KMS-11 (cell line): ENCODE data around the gene ILK.
A peak's percentile ranks its signal among the peaks of the same experiment; 100 is the strongest.

Experiments
- H2AFZ ChIP-seq: fragments of 200-600 bp; sonication (generic); 2 replicates; pipeline ENCODE4 v1.6.1; 2016; ENCODE audit warnings: antibody characterized with exemption, mixed run types, low read depth
- H3K27ac ChIP-seq: fragments of 200-600 bp; sonication (generic); 2 replicates; pipeline ENCODE4 v1.6.1; 2016; ENCODE audit warnings: mild to moderate bottlenecking, mixed run types
- H3K27me3 ChIP-seq: fragments of 200-600 bp; sonication (generic); 2 replicates; pipeline ENCODE4 v1.6.1; 2017; ENCODE audit warnings: mild to moderate bottlenecking, low read depth, mixed run types, moderate library complexity; ENCODE audit not compliant: insufficient read depth
- H3K36me3 ChIP-seq: fragments of 200-600 bp; sonication (generic); 2 replicates; pipeline ENCODE4 v1.6.1; 2017; ENCODE audit warnings: mild to moderate bottlenecking, mixed run types; ENCODE audit not compliant: insufficient read depth
- H3K4me1 ChIP-seq: fragments of 200-600 bp; sonication (generic); 2 replicates; pipeline ENCODE4 v1.6.1; 2016; ENCODE audit warnings: mild to moderate bottlenecking, low read depth, mixed run types; ENCODE audit not compliant: poor library complexity, severe bottlenecking
- H3K4me2 ChIP-seq: fragments of 200-600 bp; sonication (generic); 2 replicates; pipeline ENCODE4 v1.7.0; 2016; ENCODE audit warnings: mild to moderate bottlenecking, mixed run types
- H3K4me3 ChIP-seq: fragments of 200-600 bp; sonication (generic); IDR thresholded peaks from 2 replicates; pipeline ENCODE4 v1.6.1; 2017; ENCODE audit warnings: low read depth, low read length, mixed read lengths; ENCODE audit not compliant: insufficient read depth
- H3K79me2 ChIP-seq: fragments of 200-600 bp; sonication (generic); 2 replicates; pipeline ENCODE4 v1.6.1; 2016; ENCODE audit warnings: low read depth, mixed run types; ENCODE audit not compliant: insufficient read depth
- H3K9ac ChIP-seq: fragments of 200-600 bp; sonication (generic); 2 replicates; pipeline ENCODE4 v1.6.1; 2016; ENCODE audit warnings: mild to moderate bottlenecking, mixed run types
- H4K20me1 ChIP-seq: fragments of 200-600 bp; sonication (generic); 2 replicates; pipeline ENCODE4 v1.6.1; 2016; ENCODE audit warnings: mild to moderate bottlenecking, mixed run types; ENCODE audit not compliant: insufficient read depth
- TF ChIP-seq, protein P1 (sequence below): fragments of 200-600 bp; sonication (generic); conservative IDR thresholded peaks from 2 replicates; pipeline ENCODE4 v1.6.1; 2017; ENCODE audit warnings: low read depth, mild to moderate bottlenecking, antibody characterized with exemption, low read length, moderate library complexity, mixed read lengths

ILK gene

DNA sequence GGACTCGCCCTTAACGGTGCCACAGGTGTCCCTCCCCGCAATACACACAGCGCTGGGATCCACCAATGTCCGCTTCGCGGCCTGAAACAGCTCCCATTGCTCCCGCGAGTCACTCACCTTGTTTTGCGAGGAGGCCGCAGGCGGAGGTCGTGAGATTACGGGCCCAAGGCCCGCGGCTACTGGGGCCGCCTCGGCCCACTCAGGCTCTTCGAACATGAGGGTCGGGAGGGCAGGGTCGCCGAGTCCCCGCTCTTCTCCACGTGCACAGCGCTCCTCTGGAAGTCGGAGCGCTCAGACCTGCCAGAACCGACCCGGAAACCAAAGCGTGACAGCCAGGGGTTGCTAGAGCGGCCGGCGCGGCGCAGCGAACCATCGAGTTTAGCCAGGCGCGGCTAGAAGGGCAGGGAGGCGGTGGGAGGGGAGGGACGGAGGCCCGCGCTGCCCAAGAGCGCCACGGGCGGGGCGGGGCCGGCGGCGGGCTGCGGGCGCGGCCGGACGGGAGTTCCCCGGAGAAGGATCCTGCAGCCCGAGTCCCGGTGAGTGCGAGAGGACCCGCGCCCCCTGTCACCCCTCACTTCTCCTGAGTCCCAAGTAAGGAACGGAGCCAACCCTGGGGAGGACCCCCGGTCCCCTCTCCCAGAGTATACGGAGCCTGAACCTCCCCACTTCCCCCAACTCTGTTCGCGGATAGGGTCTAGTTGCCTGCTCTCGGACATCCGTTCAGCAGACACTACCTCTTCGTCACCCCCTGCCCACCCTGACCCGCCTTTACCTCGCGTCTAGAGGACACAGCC is at the start of gene ILK, which contains the start of gene RRP8:
TSS of gene ILK (plus strand) at position 488 of the 794 bp plus-strand sequence. CDS start 498 bp downstream, outside the sequence.
TSS of gene RRP8 (minus strand) at position 330 of the 794 bp plus-strand sequence. CDS start at position 216, 114 bp downstream.
- Histone ChIP-seq H3K27ac (peak within 1 kb of the TSS; percentile 56), H3K4me3 (peak within 1 kb of the TSS; percentile 15), H2AFZ (peak within 1 kb of the TSS; percentile 95), H3K4me2 (peak within 1 kb of the TSS; percentile 97), H3K4me1 (peaks cover 48% of the 10 kb centered on the region), H4K20me1 (no peaks in the 10 kb centered on the region), H3K27me3 (no peaks in the 10 kb centered on the region), H3K79me2 (peaks cover 67% of the 10 kb centered on the region), H3K36me3 (no peaks in the 10 kb centered on the region; the same call in 1 of the 2 replicates), H3K9ac (peak within 1 kb of the TSS; percentile 84)
- TF ChIP-seq, protein P1, sequence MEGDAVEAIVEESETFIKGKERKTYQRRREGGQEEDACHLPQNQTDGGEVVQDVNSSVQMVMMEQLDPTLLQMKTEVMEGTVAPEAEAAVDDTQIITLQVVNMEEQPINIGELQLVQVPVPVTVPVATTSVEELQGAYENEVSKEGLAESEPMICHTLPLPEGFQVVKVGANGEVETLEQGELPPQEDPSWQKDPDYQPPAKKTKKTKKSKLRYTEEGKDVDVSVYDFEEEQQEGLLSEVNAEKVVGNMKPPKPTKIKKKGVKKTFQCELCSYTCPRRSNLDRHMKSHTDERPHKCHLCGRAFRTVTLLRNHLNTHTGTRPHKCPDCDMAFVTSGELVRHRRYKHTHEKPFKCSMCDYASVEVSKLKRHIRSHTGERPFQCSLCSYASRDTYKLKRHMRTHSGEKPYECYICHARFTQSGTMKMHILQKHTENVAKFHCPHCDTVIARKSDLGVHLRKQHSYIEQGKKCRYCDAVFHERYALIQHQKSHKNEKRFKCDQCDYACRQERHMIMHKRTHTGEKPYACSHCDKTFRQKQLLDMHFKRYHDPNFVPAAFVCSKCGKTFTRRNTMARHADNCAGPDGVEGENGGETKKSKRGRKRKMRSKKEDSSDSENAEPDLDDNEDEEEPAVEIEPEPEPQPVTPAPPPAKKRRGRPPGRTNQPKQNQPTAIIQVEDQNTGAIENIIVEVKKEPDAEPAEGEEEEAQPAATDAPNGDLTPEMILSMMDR: no peak

DNA sequence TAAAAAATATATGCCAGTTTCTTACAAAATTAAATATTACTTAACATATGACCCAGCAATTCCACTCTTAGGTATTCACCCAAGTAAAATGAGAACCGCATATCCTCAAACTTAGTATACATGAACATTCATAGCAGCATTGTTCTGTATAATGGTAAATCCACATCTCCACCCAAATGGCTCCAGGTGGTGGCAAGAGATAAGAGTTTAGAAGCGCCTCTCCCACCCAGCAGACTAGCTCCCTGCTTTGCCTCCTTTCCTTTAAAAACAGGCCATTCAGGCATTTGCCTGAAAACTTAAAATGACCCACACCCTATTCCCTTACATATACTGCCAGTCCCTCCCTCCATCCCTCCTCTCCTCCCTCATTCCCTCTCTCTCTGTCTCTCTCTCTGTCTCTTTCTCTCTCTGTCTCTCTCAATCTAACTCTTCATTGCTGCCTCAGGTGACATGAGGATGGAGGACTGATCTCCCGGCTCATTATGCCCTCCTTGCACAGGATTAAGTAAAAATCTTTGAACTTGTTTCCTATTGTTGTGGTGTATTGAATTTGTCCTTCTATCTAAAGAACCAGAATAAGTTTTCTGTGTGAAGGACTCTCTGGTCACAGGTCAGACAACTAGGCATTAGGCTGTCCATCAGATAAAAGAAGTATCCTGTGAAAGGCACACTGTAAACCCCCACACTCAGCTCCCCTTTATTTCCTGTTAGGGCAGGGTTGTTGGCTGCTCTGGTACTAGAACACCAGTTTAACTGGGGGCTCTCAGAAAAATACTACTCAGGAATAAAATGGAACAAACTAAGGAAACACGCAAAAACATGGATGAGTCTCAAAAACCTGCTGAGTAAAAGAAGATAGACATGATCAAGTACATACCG is 48.5 kb upstream of the ILK start:
- no peak overlapping the region for H3K27ac ChIP-seq
- no peaks in the 10 kb centered on the region for H3K4me1 ChIP-seq
- no peaks in the 10 kb centered on the region for H3K27me3 ChIP-seq
- no peak overlapping the region for H3K9ac ChIP-seq
- H3K4me3 ChIP-seq: no peak overlapping the region
- H3K79me2 ChIP-seq: no peaks in the 10 kb centered on the region
- no peak overlapping the region for H3K4me2 ChIP-seq
- TF ChIP-seq, protein P1: no peak
- no peak overlapping the region for H2AFZ ChIP-seq
- no peaks in the 10 kb centered on the region for H4K20me1 ChIP-seq
- no peaks in the 10 kb centered on the region for H3K36me3 ChIP-seq

- Histone ChIP-seq H3K4me2 (no peak overlapping the region), H3K4me1 (no peaks in the 10 kb centered on the region), H3K36me3 (no peaks in the 10 kb centered on the region), H3K4me3 (no peak overlapping the region), H4K20me1 (no peaks in the 10 kb centered on the region), H3K27me3 (no peaks in the 10 kb centered on the region), H3K9ac (no peak overlapping the region), H3K79me2 (no peaks in the 10 kb centered on the region), H3K27ac (no peak overlapping the region), H2AFZ (no peak overlapping the region)
- TF ChIP-seq, protein P1: no peak
Observed at GRCh38 chr11:6556139-6556949, 47.2 kb upstream of the ILK start.

- Histone ChIP-seq H3K79me2 (no peaks in the 10 kb centered on the region), H3K27ac (no peak overlapping the region), H4K20me1 (no peaks in the 10 kb centered on the region), H3K27me3 (no peaks in the 10 kb centered on the region), H3K4me1 (no peaks in the 10 kb centered on the region), H3K9ac (no peak overlapping the region), H3K4me2 (no peak overlapping the region), H2AFZ (no peak overlapping the region), H3K4me3 (no peak overlapping the region), H3K36me3 (no peaks in the 10 kb centered on the region)
- TF ChIP-seq, protein P1: no peak
Observed at GRCh38 chr11:6557063-6557462, 46.5 kb upstream of the ILK start.
